ENCODE measurements around the gene ERGIC1. TPM values are rescaled to one million over a fixed set of nuclear protein-coding genes. Genes with fewer than 3 reads are reported as not detected.
A peak's percentile ranks its signal among the peaks of the same experiment; 100 is the strongest.

ERGIC1 gene
- total and polyA plus RNA-seq, 2 of the 13 experiments (the other 11 are each of a cell fraction or from before 2014, with no cell fraction given): 78.5 to 184 TPM

DNA sequence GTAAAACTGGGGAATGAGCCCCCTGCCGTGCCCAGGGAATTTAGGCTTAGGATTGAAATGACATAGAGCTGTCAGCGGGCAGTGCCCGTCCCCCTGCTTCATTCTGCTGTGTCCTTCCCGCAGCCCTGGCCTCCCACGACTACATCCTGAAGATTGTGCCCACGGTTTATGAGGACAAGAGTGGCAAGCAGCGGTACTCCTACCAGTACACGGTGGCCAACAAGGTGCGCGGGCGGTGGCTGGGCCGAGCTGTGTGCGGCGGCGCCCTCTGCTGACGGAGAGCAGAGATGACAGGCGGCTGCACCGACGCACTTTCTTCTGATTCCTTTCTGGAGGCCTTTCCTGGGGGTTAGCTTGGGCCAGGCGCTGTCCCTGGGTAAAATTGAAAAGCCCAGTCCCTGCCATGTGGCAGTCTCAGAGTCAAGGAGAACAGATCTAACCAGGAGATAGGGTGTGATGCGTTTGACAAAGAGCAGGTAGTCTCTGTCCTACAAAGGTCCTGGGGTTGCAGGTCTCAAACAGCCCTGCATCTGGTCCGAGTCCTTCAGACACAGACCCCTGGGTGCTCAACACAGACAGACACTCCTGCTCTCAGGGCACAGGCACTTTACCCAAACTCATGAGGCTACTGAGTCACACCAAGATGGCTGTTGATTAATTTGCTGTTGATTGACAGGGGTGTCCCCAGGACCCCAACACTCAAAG lies 98.4 kb downstream of the ERGIC1 start (continued):
- TF ChIP-seq ZNF101 (CRISPR knock-in tag; IDR thresholded peaks at IDR 0.05; ENCODE audit: borderline replicate concordance, low read depth) (no peak), ZNF614 (CRISPR knock-in tag; IDR thresholded peaks at IDR 0.05; ENCODE audit: borderline replicate concordance) (no peak), POGZ (CRISPR knock-in tag; IDR thresholded peaks at IDR 0.05) (no peak), ZNF496 (CRISPR knock-in tag; IDR thresholded peaks at IDR 0.05; ENCODE audit: insufficient replicate concordance) (no peak), CENPX (CRISPR knock-in tag; IDR thresholded peaks at IDR 0.05) (no peak), NFYC (CRISPR knock-in tag; IDR thresholded peaks at IDR 0.05) (no peak), ZNF678 (CRISPR knock-in tag; IDR thresholded peaks at IDR 0.05) (no peak), HOXA7 (CRISPR knock-in tag; IDR thresholded peaks at IDR 0.05) (no peak), NFRKB (IDR thresholded peaks at IDR 0.05) (no peak), SP5 (CRISPR knock-in tag; IDR thresholded peaks at IDR 0.05; ENCODE audit: borderline replicate concordance, low read depth) (no peak), ZNF556 (CRISPR knock-in tag; IDR thresholded peaks at IDR 0.05; ENCODE audit: borderline replicate concordance) (no peak), NFYB (CRISPR knock-in tag; IDR thresholded peaks at IDR 0.05) (no peak), RELA (CRISPR knock-in tag; IDR thresholded peaks at IDR 0.05) (no peak), HNRNPK (IDR thresholded peaks at IDR 0.05; ENCODE audit: low read depth, low read length, poor library complexity, severe bottlenecking) (no peak), ZSCAN30 (CRISPR knock-in tag; IDR thresholded peaks at IDR 0.05) (no peak), MED1 (CRISPR knock-in tag; IDR thresholded peaks at IDR 0.05) (no peak), ZNF891 (CRISPR knock-in tag; IDR thresholded peaks at IDR 0.05) (no peak), HHEX (CRISPR knock-in tag; IDR thresholded peaks at IDR 0.05) (no peak), SRF (IDR thresholded peaks at IDR 0.05; ENCODE audit: low read depth, low read length) (no peak), ASH2L (IDR thresholded peaks at IDR 0.05; ENCODE audit: insufficient read length, low read depth, low read length) (no peak), TBX2 (CRISPR knock-in tag; IDR thresholded peaks at IDR 0.05; ENCODE audit: borderline replicate concordance) (peak; percentile 46)
- TF ChIP-seq, protein P1, sequence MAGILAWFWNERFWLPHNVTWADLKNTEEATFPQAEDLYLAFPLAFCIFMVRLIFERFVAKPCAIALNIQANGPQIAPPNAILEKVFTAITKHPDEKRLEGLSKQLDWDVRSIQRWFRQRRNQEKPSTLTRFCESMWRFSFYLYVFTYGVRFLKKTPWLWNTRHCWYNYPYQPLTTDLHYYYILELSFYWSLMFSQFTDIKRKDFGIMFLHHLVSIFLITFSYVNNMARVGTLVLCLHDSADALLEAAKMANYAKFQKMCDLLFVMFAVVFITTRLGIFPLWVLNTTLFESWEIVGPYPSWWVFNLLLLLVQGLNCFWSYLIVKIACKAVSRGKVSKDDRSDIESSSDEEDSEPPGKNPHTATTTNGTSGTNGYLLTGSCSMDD (CRISPR knock-in tag; IDR thresholded peaks at IDR 0.05): no peak
- TF ChIP-seq, protein P2, sequence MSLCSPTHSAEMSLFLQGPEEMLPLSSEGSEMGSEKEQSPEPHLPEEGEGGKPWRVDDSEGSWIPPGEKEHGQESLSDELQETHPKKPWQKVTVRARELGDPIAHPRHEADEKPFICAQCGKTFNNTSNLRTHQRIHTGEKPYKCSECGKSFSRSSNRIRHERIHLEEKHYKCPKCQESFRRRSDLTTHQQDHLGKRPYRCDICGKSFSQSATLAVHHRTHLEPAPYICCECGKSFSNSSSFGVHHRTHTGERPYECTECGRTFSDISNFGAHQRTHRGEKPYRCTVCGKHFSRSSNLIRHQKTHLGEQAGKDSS (CRISPR knock-in tag; IDR thresholded peaks at IDR 0.05; ENCODE audit: borderline replicate concordance, low read depth): 0 out of 2 replicates have a peak, but pooled peaks have one; percentile 27
- TF ChIP-seq, protein P3, sequence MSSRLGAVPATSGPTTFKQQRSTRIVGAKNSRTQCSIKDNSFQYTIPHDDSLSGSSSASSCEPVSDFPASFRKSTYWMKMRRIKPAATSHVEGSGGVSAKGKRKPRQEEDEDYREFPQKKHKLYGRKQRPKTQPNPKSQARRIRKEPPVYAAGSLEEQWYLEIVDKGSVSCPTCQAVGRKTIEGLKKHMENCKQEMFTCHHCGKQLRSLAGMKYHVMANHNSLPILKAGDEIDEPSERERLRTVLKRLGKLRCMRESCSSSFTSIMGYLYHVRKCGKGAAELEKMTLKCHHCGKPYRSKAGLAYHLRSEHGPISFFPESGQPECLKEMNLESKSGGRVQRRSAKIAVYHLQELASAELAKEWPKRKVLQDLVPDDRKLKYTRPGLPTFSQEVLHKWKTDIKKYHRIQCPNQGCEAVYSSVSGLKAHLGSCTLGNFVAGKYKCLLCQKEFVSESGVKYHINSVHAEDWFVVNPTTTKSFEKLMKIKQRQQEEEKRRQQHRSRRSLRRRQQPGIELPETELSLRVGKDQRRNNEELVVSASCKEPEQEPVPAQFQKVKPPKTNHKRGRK (CRISPR knock-in tag; IDR thresholded peaks at IDR 0.05): no peak
- TF ChIP-seq, protein P4, sequence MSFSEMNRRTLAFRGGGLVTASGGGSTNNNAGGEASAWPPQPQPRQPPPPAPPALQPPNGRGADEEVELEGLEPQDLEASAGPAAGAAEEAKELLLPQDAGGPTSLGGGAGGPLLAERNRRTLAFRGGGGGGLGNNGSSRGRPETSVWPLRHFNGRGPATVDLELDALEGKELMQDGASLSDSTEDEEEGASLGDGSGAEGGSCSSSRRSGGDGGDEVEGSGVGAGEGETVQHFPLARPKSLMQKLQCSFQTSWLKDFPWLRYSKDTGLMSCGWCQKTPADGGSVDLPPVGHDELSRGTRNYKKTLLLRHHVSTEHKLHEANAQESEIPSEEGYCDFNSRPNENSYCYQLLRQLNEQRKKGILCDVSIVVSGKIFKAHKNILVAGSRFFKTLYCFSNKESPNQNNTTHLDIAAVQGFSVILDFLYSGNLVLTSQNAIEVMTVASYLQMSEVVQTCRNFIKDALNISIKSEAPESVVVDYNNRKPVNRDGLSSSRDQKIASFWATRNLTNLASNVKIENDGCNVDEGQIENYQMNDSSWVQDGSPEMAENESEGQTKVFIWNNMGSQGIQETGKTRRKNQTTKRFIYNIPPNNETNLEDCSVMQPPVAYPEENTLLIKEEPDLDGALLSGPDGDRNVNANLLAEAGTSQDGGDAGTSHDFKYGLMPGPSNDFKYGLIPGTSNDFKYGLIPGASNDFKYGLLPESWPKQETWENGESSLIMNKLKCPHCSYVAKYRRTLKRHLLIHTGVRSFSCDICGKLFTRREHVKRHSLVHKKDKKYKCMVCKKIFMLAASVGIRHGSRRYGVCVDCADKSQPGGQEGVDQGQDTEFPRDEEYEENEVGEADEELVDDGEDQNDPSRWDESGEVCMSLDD (CRISPR knock-in tag; IDR thresholded peaks at IDR 0.05; ENCODE audit: borderline replicate concordance): no peak
